Left renal cortex interstitium (tissue), 4 donors: ENCODE measurements around the gene KLLN. TPM values are rescaled to one million over a fixed set of nuclear protein-coding genes. Genes with fewer than 3 reads are reported as not detected.
"Not testable (repeated sequence)": the region's sequence is repeated elsewhere in the genome, so short reads cannot be mapped to it uniquely, and the experiment has no call there.

Experiments
- DNase-seq, 4 donors: peaks; one replicate each; pipeline ENCODE4 v3.0.0-alpha.2; 2013; ENCODE audit warnings: low read depth in 4 of 4, low spot score in 2 of 4, missing footprints in 1 of 4
- polyA plus RNA-seq, 4 donors: library from polyadenylated mRNA; unstranded; fragments of 120-200 nt; gene quantifications; one replicate each; pipeline ENCODE4 v1.2.1, GENCODE V29; 2013; ENCODE audit not compliant: insufficient read length in 4 of 4

The KLLN gene
- polyA plus RNA-seq: 1 to 10 TPM; 1.5 to 1.7 (median 1.6) TPM

DNA sequence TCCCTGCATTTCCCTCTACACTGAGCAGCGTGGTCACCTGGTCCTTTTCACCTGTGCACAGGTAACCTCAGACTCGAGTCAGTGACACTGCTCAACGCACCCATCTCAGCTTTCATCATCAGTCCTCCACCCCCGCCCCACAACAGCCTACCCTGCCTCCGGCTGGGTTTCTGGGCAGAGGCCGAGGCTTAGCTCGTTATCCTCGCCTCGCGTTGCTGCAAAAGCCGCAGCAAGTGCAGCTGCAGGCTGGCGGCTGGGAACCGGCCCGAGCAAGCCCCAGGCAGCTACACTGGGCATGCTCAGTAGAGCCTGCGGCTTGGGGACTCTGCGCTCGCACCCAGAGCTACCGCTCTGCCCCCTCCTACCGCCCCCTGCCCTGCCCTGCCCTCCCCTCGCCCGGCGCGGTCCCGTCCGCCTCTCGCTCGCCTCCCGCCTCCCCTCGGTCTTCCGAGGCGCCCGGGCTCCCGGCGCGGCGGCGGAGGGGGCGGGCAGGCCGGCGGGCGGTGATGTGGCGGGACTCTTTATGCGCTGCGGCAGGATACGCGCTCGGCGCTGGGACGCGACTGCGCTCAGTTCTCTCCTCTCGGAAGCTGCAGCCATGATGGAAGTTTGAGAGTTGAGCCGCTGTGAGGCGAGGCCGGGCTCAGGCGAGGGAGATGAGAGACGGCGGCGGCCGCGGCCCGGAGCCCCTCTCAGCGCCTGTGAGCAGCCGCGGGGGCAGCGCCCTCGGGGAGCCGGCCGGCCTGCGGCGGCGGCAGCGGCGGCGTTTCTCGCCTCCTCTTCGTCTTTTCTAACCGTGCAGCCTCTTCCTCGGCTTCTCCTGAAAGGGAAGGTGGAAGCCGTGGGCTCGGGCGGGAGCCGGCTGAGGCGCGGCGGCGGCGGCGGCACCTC, at the start of gene KLLN, which contains the start of gene PTEN:
KLLN (minus strand) TSS at position 481 of the 891 bp plus-strand sequence. CDS start 1,046 bp downstream, outside the sequence.
PTEN (plus strand) TSS at position 573 of the 891 bp plus-strand sequence. CDS start 845 bp downstream, outside the sequence.
- peak; percentile 64 to 86 (median 79) for DNase-seq

- not testable (repeated sequence) for DNase-seq
Measured at GRCh38 chr10:87903396-87903795, 40.1 kb upstream of the KLLN start.

- DNase-seq: not testable (repeated sequence)
Measured at GRCh38 chr10:87897957-87898356, 34.6 kb upstream of the KLLN start.

GRCh38 chr10:87896216-87896615, 32.9 kb upstream of the KLLN start:
- no peak for DNase-seq

DNA sequence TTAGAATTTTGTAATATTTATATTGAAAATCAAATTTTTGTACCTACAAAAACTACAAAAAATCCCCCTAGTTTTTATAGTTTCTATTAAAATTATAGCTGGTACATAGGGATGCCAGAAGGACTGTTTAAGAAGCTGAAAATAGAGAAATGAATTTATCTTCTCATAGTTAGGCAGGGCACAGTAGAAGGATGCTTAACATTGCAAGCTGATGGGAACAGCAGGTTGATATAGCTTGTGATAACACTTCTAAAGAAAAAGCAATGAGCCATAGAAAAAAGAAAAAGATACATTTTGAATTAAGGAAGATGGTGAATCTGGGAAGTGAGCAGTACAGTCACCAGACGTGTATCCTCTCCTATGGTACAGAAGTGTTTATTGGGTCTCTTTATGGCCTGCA, 32.1 kb upstream of the KLLN start:
- DNase-seq: no peak

GRCh38 chr10:87887548-87888289, 24.4 kb upstream of the KLLN start:
- no peak for DNase-seq

DNA sequence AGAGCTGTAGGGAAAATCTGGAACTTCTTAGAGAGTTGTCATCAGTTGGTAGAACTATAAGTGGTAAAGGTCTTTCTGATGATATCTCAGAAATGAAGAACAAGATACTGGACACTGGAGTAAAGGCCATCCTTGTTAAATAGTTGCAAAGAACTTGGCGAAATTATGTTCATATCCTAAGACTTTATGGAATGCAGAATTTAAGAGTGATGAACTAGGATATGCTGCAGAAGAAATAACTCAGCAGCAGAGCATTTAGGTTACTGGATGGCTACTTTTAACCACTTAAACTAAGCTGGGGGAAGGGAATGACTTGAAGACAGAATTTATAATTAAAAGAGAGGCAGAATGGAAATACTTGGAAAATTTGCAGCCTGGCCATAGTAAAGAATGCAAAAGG, 23.8 kb upstream of the KLLN start:
- no peak for DNase-seq

DNA sequence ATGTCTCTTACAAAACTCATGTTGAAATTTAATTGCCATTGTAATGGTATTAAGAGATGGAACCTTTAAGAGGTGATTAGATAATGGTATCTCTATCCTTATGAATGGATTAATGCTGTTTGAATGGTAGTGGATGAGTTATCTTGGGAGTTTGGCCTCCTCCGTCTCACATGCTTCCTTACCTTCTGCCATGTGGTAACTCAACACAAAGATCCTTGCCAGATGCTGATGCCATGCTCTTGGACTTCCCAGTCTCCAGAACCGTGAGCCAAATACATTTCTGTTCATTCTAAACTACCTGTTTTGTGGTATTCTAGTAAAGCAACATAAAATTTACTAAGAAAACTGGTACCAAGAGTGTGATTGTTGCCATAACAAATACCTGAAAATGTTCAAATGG, 23.3 kb upstream of the KLLN start:
- no peak for DNase-seq

DNA sequence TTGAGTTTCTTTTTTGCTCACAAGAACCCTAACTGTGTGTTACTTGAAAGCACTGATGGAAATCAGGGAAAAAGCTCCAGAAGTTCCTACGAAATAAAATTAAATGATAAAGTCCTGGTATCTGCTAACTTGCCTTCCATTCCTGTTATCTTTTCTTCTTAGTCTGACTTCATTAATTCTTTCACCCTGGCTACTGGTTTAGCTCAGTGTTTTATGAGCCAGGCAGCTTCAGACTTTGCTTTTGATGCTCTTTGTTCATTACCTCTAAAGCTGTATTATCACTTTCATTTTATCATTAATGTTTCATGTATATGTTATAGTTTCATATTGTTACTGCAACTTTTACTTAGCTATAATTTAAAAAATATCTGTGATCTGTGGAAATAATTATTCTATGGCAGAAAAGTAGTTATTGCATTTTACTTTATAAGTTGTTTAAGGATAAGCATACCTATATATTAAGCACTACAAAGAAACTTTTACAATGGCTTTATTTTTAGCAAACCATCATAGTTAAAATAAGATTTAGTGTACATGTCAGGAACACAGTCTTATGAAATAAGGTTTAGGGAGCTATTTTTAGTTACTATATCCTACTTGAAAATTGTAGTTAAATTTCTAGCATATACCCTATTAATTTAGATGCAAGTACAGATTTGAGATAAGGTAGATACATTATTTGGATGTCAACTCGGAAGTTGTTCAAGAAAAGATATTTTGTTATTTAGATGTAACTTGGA, 19.4 kb upstream of the KLLN start:
- no peak for DNase-seq

GRCh38 chr10:87881373-87882059, 18.2 kb upstream of the KLLN start:
- not testable (repeated sequence) for DNase-seq

DNA sequence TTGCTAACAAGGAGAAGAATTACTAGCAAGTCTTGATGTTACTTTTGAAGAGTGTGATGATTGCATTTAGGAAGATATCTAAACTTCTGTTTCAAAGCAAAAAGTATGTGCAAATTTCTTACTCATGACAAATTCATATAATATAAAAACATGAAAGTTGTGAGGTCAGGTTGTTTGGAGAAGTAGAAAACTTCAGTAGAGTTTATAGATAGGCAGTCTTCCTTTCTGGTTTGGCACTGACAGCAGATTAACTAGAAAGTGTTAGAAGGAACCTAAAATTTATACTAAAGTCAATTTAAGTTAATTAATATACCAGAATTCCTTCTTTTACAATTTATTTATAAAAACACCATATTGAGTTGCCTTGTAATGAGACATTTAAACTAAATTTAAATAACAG, 17.0 kb upstream of the KLLN start:
- no peak for DNase-seq

- no peak for DNase-seq
Measured at GRCh38 chr10:87878664-87879459, 15.5 kb upstream of the KLLN start.

- DNase-seq: no peak
Measured at GRCh38 chr10:87875929-87876571, 12.7 kb upstream of the KLLN start.

- DNase-seq: no peak
Measured at GRCh38 chr10:87873656-87874055, 10.3 kb upstream of the KLLN start.

GRCh38 chr10:87872828-87873227, 9.5 kb upstream of the KLLN start:
- DNase-seq: no peak

DNA sequence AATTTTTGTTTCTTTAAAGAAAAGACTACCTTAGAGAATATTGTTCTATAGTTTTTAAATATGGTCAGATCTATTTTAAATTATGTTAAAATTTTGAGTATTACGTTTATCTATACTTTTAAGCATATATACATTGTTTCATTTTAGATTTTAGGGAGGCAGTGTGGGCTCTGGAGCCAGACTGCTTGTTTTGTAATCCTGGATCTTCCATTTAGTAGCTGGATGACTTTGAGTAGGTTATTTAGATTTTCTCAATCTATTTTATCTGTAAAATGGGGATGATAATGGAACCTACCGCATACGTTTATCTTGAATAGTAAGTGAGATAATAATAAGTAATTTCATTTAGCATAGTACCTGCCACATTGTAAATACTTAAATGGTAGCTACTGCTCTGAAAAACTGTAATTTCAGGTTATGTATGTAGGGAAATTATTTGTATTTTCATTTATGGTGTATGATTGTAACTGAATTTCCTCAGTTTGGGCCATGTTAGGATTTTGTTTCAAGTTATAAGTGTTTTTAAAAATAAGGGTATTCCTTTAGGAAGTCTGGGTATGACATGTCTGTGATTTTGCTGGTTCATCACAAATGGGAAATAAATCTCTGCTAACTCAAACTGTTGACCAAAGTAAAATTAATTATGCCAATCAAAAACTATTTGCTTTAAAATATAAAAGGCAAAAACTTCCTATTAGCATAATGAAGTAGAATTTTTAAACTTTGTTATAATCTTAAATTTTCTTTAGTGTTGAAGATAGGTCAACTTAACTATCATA, 6.6 kb upstream of the KLLN start:
- no peak for DNase-seq

GRCh38 chr10:87869139-87869538, 5.8 kb upstream of the KLLN start:
- not testable (repeated sequence) for DNase-seq

DNA sequence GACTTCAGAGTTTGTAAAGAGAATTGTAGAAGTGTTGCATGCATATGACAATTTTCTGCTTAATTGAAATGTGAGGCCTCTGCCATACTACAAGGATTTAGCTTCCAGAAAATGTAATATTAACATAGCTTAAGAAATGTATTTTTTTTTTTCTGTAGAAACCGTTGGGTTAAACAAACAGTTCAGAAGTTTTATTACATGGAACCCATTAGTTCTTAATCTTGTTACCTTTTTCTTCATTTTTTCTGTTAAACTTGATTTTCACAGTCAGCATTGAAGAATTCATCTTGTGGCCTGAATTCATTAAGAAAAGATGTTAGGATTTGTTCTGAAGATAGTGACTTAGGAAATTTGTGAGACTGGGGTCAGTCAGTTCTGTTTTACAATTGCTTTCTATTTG, 4.9 kb upstream of the KLLN start:
- DNase-seq: peak in 2 of 4 donors; percentile 16 to 29
